CD14-positive monocyte (primary cell): ENCODE data around the gene PUM1. TPM values are rescaled to one million over a fixed set of nuclear protein-coding genes. Genes with fewer than 3 reads are reported as not detected.

Experiments used
- DNase-seq, 3 donors: peaks; one replicate each; pipeline ENCODE4 v3.0.0-alpha.2; 2011 to 2022
- H2AFZ ChIP-seq: 2 replicates; pipeline ENCODE4 v1.6.0; 2012; ENCODE audit warnings: mild to moderate bottlenecking, low read depth, low read length, inconsistent platforms; ENCODE audit not compliant: insufficient read depth, poor library complexity, severe bottlenecking
- H3K27ac ChIP-seq, 2 donors: 1 replicate in 1 of 2; 2 replicates in 1 of 2; pipeline ENCODE4 v1.5.1; 2012 to 2013; ENCODE audit warnings: low read length in 2 of 2, control low read depth in 1 of 2, inconsistent platforms in 1 of 2, low read depth in 1 of 2, mild to moderate bottlenecking in 1 of 2
- H3K27me3 ChIP-seq, 2 donors: one replicate each; pipeline versions ENCODE4 v1.6.0 to v1.6.1; 2011 to 2013; ENCODE audit warnings: low read length in 2 of 2; ENCODE audit not compliant: control insufficient read depth in 2 of 2, insufficient read depth in 2 of 2
- H3K36me3 ChIP-seq, 2 donors: replicated peaks in 1 of 2; 1 replicate in 1 of 2; 2 replicates in 1 of 2; pipeline versions ENCODE4 v1.5.1 to v1.6.1; 2012 to 2013; ENCODE audit warnings: low read length in 2 of 2, control low read depth in 1 of 2, inconsistent platforms in 1 of 2, mild to moderate bottlenecking in 1 of 2; ENCODE audit not compliant: insufficient read depth in 2 of 2, control insufficient read depth in 1 of 2
- H3K4me1 ChIP-seq, 2 donors: 1 replicate in 1 of 2; 2 replicates in 1 of 2; pipeline versions ENCODE4 v1.5.1 to v1.6.1; 2012 to 2013; ENCODE audit warnings: low read length in 2 of 2, control low read depth in 1 of 2, inconsistent platforms in 1 of 2, mild to moderate bottlenecking in 1 of 2, moderate library complexity in 1 of 2; ENCODE audit not compliant: insufficient read depth in 2 of 2, control insufficient read depth in 1 of 2
- H3K4me2 ChIP-seq: replicated peaks from 2 replicates; pipeline ENCODE3; 2012; ENCODE audit warnings: low read length, moderate library complexity, mild to moderate bottlenecking; ENCODE audit not compliant: poor library complexity, severe bottlenecking; ENCODE audit errors: extremely low read depth
- H3K4me3 ChIP-seq, 3 experiments: fragments of 200-600 bp in 1 of 3; sonication (generic) in 1 of 3; replicated peaks in 1 of 3; 1 replicate in 2 of 3; 2 replicates in 1 of 3; pipeline ENCODE4 v1.5.1; 2011 to 2013; ENCODE audit warnings: low read length in 3 of 3, mild to moderate bottlenecking in 3 of 3, control low read depth in 2 of 3, low read depth in 2 of 3, inconsistent platforms in 1 of 3, moderate library complexity in 1 of 3
- H3K79me2 ChIP-seq: 2 replicates; pipeline ENCODE4 v1.6.0; 2012; ENCODE audit warnings: mild to moderate bottlenecking, control low read depth, inconsistent platforms, low read length, moderate library complexity; ENCODE audit not compliant: insufficient read depth
- H3K9ac ChIP-seq: 2 replicates; pipeline ENCODE4 v1.6.0; 2017; ENCODE audit warnings: low read length, mild to moderate bottlenecking; ENCODE audit not compliant: insufficient read depth, poor library complexity, severe bottlenecking
- H3K9me3 ChIP-seq, 2 donors: replicated peaks in 1 of 2; 1 replicate in 1 of 2; 2 replicates in 1 of 2; pipeline versions ENCODE4 v1.5.1 to v1.6.1; 2012 to 2013; ENCODE audit warnings: low read length in 2 of 2, control low read depth in 1 of 2; ENCODE audit not compliant: control insufficient read depth in 1 of 2, insufficient read depth in 1 of 2
- H4K20me1 ChIP-seq: 2 replicates; pipeline ENCODE4 v1.6.0; 2012; ENCODE audit warnings: mild to moderate bottlenecking, low read length, control low read depth, moderate library complexity; ENCODE audit not compliant: insufficient read depth
- H3K27ac Mint-ChIP-seq, 7 donors: one replicate each; pipeline ENCODE4 v1.8.0; 2020; ENCODE audit warnings: mild to moderate bottlenecking in 7 of 7, mixed read lengths in 7 of 7, moderate library complexity in 6 of 7, inconsistent platforms in 2 of 7
- H3K27me3 Mint-ChIP-seq, 3 donors: one replicate each; pipeline ENCODE4 v1.8.0; 2021 to 2022; ENCODE audit warnings: low read depth in 3 of 3, mild to moderate bottlenecking in 3 of 3, mixed read lengths in 3 of 3, moderate library complexity in 3 of 3, inconsistent platforms in 1 of 3
- H3K36me3 Mint-ChIP-seq, 2 donors: one replicate each; pipeline ENCODE4 v1.8.0; 2020; ENCODE audit warnings: mixed read lengths in 2 of 2, inconsistent platforms in 1 of 2, mild to moderate bottlenecking in 1 of 2
- H3K4me1 Mint-ChIP-seq: one replicate; pipeline ENCODE4 v1.8.0; 2020; ENCODE audit warnings: mild to moderate bottlenecking, mixed read lengths
- H3K4me3 Mint-ChIP-seq, 2 donors: one replicate each; pipeline ENCODE4 v1.8.0; 2020; ENCODE audit warnings: mild to moderate bottlenecking in 2 of 2, mixed read lengths in 2 of 2, moderate library complexity in 1 of 2
- H3K9me3 Mint-ChIP-seq, 7 donors: one replicate each; pipeline ENCODE4 v1.8.0; 2020 to 2022; ENCODE audit warnings: mixed read lengths in 7 of 7, mild to moderate bottlenecking in 6 of 7, moderate library complexity in 6 of 7, inconsistent platforms in 2 of 7
- WGBS: methylation state at CpG from one replicate; pipeline ENCODE4 v1.1.5; 2013; ENCODE audit warnings: missing lambda C conversion rate; ENCODE audit not compliant: insufficient coverage; 5-methylcytosine and 5-hydroxymethylcytosine counted together
- intact Hi-C, 2 donors: fragments of 100-400 bp; cut with micrococcal nuclease; formaldehyde crosslinking; loops; one replicate each; pipeline versions ENCODE4 v1.15.0 to v1.15.1; 2023
- polyA plus RNA-seq, 3 donors: library from polyadenylated mRNA; depleted of rRNA in 1 of 3; unstranded in 2 of 3; stranded (reverse) in 1 of 3; fragments of 300-500 nt in 2 of 3; fragments of >200 nt in 1 of 3; fragmentation: Illumina TruSeq in 2 of 3; gene quantifications; 1 replicate in 2 of 3; 2 replicates in 1 of 3; pipeline ENCODE4 v1.2.3, GENCODE V29; 2012 to 2021
- TF ChIP-seq, protein P1 (sequence below): fragments of 200-600 bp; IDR thresholded peaks from one replicate; pipeline ENCODE4 v1.8.0; 2022; ENCODE audit warnings: antibody characterized with exemption, mild to moderate bottlenecking

PUM1 gene
- polyA plus RNA-seq, 3 donors = 55.0 to 86.1 (median 62.4) TPM

DNA sequence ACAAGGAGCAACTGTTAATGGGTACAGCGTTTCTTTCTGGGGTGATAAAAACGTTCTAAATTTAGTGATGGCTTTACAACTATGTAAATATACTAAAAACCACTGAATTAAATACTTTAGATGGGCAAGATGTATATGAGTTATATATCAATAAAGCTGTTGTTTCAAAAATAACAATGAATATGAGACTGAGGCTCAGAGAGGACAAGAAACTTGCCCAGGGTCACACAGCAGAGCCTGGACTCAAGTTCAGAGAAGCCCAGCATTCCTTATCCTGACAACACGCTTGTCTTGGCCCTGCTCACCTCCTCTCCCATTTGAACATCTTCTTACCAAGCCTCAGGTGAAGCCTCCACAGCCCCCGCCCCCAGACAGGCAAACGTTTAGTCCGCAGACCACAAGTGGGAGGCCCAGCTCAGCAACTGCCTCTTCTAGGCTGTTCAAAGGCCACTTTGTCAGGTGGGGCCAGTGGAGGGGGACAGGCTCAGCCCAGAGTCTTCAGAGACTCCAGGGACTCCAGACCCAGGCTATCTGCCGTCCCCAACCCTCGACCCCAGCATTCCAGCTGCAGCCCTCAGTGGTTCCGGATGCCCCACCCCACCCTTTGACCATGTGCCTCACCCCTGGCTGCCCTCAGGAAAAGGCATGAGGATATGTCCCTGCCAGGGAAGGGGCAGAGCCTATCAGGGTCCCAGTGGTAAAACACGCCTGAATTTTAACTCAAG lies 174.9 kb downstream of the PUM1 start:
- no peak for DNase-seq
- H3K4me1 Mint-ChIP-seq = peaks cover 15% of the 10 kb centered on the region
- peaks cover 38 to 69% (median 53%) of the 10 kb centered on the region in 3 donors for H3K27me3 Mint-ChIP-seq

DNA sequence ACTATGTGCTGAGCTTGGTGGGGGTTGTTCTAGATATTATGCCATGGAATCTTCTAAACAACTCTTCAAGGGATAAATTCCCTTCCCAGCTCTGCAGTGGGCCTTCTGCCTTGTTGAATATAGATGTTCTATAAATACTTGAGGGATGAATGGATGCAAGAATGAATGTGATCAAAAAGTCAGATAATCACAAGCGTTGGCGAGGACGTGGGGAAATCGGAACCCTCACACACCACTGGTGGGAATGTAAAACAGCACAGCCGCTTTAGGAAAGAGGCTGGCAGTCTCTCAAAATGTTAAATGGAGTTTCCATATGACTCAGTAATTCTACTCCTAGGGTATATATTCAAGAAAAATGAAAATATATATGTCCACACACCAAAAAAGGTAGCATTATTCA lies 176.0 kb downstream of the PUM1 start:
- H3K27ac Mint-ChIP-seq = no peak overlapping the region
- no peak overlapping the region for H3K27ac ChIP-seq
- no CpG with 5 or more reads among the region's 5 CpGs for WGBS

More for the DNA sequence above, 174.9 kb downstream of the PUM1 start:
- Histone ChIP-seq H3K4me1 (peaks cover 11 to 15% of the 10 kb centered on the region in 2 donors), H2AFZ (no peak overlapping the region), H3K79me2 (no peaks in the 10 kb centered on the region), H3K27ac (no peak overlapping the region), H3K27me3 (peaks cover 0 to 35% of the 10 kb centered on the region in 2 donors), H3K9ac (no peak overlapping the region), H3K9me3 (no peaks in the 10 kb centered on the region), H3K4me2 (no peak overlapping the region), H4K20me1 (peaks cover 5% of the 10 kb centered on the region), H3K36me3 (no peaks in the 10 kb centered on the region), H3K4me3 (no peak overlapping the region)
- no peaks in the 10 kb centered on the region for H3K36me3 Mint-ChIP-seq
- peak overlapping the region in 1 of 7 donors; percentile 9 for H3K27ac Mint-ChIP-seq
- intact Hi-C loops = no loop called here
- WGBS = 83% methylated on average over 6 of the region's 10 CpGs
- peak overlapping the region in 1 of 2 donors; percentile 26 for H3K4me3 Mint-ChIP-seq
- H3K9me3 Mint-ChIP-seq = peaks cover 0 to 4% (median 0%) of the 10 kb centered on the region in 7 donors
- TF ChIP-seq, protein P1, sequence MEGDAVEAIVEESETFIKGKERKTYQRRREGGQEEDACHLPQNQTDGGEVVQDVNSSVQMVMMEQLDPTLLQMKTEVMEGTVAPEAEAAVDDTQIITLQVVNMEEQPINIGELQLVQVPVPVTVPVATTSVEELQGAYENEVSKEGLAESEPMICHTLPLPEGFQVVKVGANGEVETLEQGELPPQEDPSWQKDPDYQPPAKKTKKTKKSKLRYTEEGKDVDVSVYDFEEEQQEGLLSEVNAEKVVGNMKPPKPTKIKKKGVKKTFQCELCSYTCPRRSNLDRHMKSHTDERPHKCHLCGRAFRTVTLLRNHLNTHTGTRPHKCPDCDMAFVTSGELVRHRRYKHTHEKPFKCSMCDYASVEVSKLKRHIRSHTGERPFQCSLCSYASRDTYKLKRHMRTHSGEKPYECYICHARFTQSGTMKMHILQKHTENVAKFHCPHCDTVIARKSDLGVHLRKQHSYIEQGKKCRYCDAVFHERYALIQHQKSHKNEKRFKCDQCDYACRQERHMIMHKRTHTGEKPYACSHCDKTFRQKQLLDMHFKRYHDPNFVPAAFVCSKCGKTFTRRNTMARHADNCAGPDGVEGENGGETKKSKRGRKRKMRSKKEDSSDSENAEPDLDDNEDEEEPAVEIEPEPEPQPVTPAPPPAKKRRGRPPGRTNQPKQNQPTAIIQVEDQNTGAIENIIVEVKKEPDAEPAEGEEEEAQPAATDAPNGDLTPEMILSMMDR = no peak

More for the DNA sequence above, 176.0 kb downstream of the PUM1 start:
- Histone ChIP-seq H2AFZ (no peak overlapping the region), H4K20me1 (peaks cover 5% of the 10 kb centered on the region), H3K4me2 (no peak overlapping the region), H3K27me3 (peaks cover 0 to 41% of the 10 kb centered on the region in 2 donors), H3K4me1 (peaks cover 11 to 15% of the 10 kb centered on the region in 2 donors), H3K79me2 (no peaks in the 10 kb centered on the region), H3K4me3 (no peak overlapping the region), H3K9me3 (no peaks in the 10 kb centered on the region), H3K9ac (no peak overlapping the region), H3K36me3 (no peaks in the 10 kb centered on the region)
- intact Hi-C loops = no loop called here
- H3K9me3 Mint-ChIP-seq = peaks cover 0 to 6% (median 0%) of the 10 kb centered on the region in 7 donors
- H3K4me3 Mint-ChIP-seq = peak overlapping the region in 1 of 2 donors; percentile 54
- H3K36me3 Mint-ChIP-seq = no peaks in the 10 kb centered on the region
- peaks cover 41 to 69% (median 47%) of the 10 kb centered on the region in 3 donors for H3K27me3 Mint-ChIP-seq
- TF ChIP-seq, protein P1 = no peak
- DNase-seq = no peak
- H3K4me1 Mint-ChIP-seq = peaks cover 15% of the 10 kb centered on the region
